Skeletal muscle tissue (tissue), 4 donors: Measurements from ENCODE around the gene WAC. TPM values are rescaled to one million over a fixed set of nuclear protein-coding genes. Genes with fewer than 3 reads are reported as not detected.
"Not testable (repeated sequence)": the region's sequence is repeated elsewhere in the genome, so short reads cannot be mapped to it uniquely, and the experiment has no call there.

Experiments used
- H3K27ac ChIP-seq: one replicate; pipeline ENCODE4 v1.7.0; 2013; ENCODE audit warnings: mild to moderate bottlenecking, low read depth, low read length, inconsistent platforms
- H3K27me3 ChIP-seq, 3 donors: one replicate each; pipeline ENCODE4 v1.7.0; 2013; ENCODE audit warnings: low read length in 3 of 3; ENCODE audit not compliant: control insufficient read depth in 3 of 3, insufficient read depth in 3 of 3
- H3K36me3 ChIP-seq, 3 donors: one replicate each; pipeline ENCODE4 v1.7.0; 2013; ENCODE audit warnings: low read length in 3 of 3; ENCODE audit not compliant: control insufficient read depth in 3 of 3, insufficient read depth in 3 of 3
- H3K4me1 ChIP-seq, 3 donors: one replicate each; pipeline ENCODE4 v1.7.0; 2013; ENCODE audit warnings: low read length in 3 of 3, mild to moderate bottlenecking in 3 of 3; ENCODE audit not compliant: control insufficient read depth in 3 of 3, insufficient read depth in 3 of 3
- H3K4me3 ChIP-seq, 3 donors: one replicate each; pipeline ENCODE4 v1.7.0; 2013; ENCODE audit warnings: low read length in 3 of 3
- H3K9ac ChIP-seq, 3 donors: one replicate each; pipeline ENCODE4 v1.7.0; 2013; ENCODE audit warnings: low read length in 3 of 3, mild to moderate bottlenecking in 3 of 3, moderate library complexity in 2 of 3, low read depth in 1 of 3
- H3K9me3 ChIP-seq, 3 donors: one replicate each; pipeline ENCODE4 v1.7.0; 2013; ENCODE audit warnings: low read length in 3 of 3; ENCODE audit not compliant: control insufficient read depth in 3 of 3
- total RNA-seq: library from RNA; depleted of rRNA; stranded (reverse); fragments of >200 nt; gene quantifications from one replicate; pipeline ENCODE4 v1.2.3, GENCODE V29; 2014
- donor health status: Osteomylitis.

WAC gene
- total RNA-seq, 1 donor from 2014 or later, result 78.3 TPM

GRCh38 chr10:28497313-28498126 lies 35.4 kb upstream of the WAC start:
- Histone ChIP-seq H3K27ac (no peak overlapping the region), H3K4me1 (no peaks in the 10 kb centered on the region), H3K9ac (no peak overlapping the region), H3K4me3 (no peak overlapping the region), H3K27me3 (no peaks in the 10 kb centered on the region), H3K36me3 (no peaks in the 10 kb centered on the region), H3K9me3 (no peaks in the 10 kb centered on the region)

GRCh38 chr10:28500203-28500602 lies 32.7 kb upstream of the WAC start:
- H3K4me1 ChIP-seq, H3K4me3 ChIP-seq, H3K9ac ChIP-seq, H3K27ac ChIP-seq, H3K9me3 ChIP-seq, H3K36me3 ChIP-seq, H3K27me3 ChIP-seq: not testable (repeated sequence)

DNA sequence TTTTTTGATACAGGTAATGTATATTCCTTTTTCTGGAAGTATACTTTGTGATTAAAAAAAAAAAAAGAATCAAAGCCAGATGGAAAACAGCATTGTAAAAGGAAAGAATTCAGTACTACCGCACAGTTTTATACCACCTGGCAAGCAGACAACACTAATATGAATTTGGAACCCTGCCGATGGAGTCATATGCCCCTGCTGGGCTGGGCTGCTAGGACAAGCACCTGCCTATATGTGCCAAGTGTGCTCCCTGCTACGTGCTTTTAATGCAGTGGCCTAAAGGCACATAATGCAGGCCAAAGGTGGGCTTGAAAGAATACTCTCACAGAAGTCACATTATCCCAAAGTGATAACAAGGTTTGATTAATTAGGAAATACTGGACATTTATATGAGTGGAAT lies 29.8 kb upstream of the WAC start:
- H3K27me3 ChIP-seq, result no peaks in the 10 kb centered on the region
- H3K27ac ChIP-seq, result no peak overlapping the region
- H3K4me3 ChIP-seq, result no peak overlapping the region
- H3K9ac ChIP-seq, result no peak overlapping the region
- peaks cover 0 to 4% (median 0%) of the 10 kb centered on the region in 3 donors for H3K4me1 ChIP-seq
- H3K36me3 ChIP-seq, result no peaks in the 10 kb centered on the region
- H3K9me3 ChIP-seq, result no peaks in the 10 kb centered on the region

DNA sequence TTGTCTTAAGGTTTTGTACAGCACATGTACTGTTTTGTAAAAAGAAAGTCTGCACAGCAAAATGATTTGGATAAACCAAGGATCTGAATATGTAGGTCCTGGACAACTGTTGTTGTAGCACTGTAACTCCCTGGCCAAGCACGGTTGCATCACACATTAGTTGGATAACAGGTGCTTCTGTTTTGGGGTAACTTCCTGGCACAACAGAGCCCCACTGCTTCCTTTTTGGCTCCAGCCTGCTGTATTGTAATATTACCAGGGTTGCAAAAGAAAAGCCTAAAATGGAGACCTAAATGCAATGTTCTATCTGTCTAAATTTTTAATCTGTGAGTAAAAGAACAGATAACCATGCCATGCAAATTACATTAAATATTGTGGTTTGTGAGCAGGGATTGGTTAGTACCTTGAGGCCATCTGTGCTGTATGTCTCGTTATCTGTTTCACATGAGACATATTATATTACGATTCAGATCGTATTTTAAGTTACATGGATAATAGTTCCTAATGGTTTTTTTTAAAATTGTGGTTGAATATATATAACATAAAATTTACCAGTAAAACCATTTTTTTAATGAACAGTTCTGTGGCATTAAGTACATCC lies 27.5 kb upstream of the WAC start:
- H3K4me3 ChIP-seq, result no peak overlapping the region
- no peak overlapping the region for H3K9ac ChIP-seq
- H3K36me3 ChIP-seq, result no peaks in the 10 kb centered on the region
- no peaks in the 10 kb centered on the region for H3K9me3 ChIP-seq
- H3K4me1 ChIP-seq, result peaks cover 0 to 4% (median 0%) of the 10 kb centered on the region in 3 donors
- H3K27ac ChIP-seq, result no peak overlapping the region
- no peaks in the 10 kb centered on the region for H3K27me3 ChIP-seq

DNA sequence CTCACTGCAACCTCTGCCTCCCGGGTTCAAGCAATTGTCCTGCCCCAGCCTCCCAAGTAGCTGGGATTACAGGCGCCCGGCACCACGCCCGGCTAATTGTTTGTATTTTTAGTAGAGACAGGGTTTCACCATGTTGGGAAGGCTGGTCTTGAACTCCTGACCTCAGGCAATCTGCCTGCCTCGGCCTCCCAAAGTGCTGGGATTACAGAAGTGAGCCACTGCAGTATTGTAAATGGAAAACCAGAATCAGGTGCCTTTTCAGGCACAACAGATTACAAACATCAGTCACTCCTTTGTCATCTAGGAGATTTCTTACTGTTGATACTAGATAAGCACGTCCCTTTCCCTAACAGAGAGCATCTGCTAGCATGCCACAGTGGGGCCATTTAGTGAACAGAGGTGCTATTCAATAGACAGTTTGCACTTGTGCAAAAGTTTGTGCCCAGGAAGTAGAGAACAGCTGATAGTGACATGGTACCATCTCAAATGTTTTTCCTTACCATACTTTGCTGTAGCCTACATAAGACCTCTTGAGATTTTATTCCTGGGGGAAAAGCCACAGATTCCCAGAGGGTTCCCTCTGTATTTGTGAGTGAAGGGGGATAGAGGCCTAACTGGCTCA lies 24.5 kb upstream of the WAC start:
- no peak overlapping the region for H3K27ac ChIP-seq
- H3K9ac ChIP-seq, result no peak overlapping the region
- no peak overlapping the region for H3K4me3 ChIP-seq
- no peaks in the 10 kb centered on the region for H3K4me1 ChIP-seq
- H3K27me3 ChIP-seq, result no peaks in the 10 kb centered on the region
- H3K36me3 ChIP-seq, result no peaks in the 10 kb centered on the region
- H3K9me3 ChIP-seq, result no peaks in the 10 kb centered on the region

DNA sequence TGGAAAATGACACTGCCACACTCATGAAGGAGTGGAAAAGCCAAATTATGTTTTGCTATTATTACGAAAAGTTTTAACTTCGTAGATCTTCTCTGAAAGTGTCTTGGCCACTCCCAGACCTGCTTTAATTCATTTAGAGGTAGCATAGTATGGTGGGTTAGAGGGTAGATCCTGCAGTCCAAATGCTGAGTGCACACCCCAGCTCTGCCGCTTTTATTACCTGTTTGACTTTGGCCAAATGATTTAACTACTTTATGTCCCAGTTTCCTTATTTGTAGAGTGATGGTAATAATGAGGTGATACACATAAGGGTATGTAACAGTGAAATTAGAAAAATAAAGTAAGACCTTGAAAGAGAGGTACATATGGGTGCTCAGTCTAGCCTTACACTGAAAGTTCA lies 23.6 kb upstream of the WAC start:
- Histone ChIP-seq H3K4me3 (no peak overlapping the region), H3K4me1 (no peaks in the 10 kb centered on the region), H3K36me3 (no peaks in the 10 kb centered on the region), H3K27ac (no peak overlapping the region), H3K27me3 (no peaks in the 10 kb centered on the region), H3K9me3 (no peaks in the 10 kb centered on the region), H3K9ac (no peak overlapping the region)

DNA sequence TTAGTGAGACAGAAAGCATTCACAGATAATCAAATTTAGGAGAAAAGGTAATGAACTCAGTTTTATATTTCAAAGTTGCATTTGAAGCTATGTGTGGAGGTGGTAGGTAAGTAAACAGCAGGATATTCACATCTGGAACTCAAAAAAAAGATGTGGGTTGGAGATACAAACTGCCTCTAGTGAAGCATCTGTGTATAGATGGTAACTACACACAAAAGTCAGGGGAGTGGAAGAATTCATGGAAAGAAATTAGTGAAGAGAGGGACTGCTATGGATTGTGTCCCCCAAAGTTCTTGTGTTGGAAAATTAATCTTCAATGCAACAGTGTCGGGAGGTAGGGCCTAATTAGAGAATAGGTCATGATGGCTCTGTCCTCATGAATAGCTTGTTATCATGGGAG lies 18.3 kb upstream of the WAC start:
- no peak overlapping the region for H3K27ac ChIP-seq
- no peaks in the 10 kb centered on the region for H3K9me3 ChIP-seq
- no peaks in the 10 kb centered on the region for H3K36me3 ChIP-seq
- H3K9ac ChIP-seq, result no peak overlapping the region
- H3K4me1 ChIP-seq, result no peaks in the 10 kb centered on the region
- H3K4me3 ChIP-seq, result no peak overlapping the region
- no peaks in the 10 kb centered on the region for H3K27me3 ChIP-seq

DNA sequence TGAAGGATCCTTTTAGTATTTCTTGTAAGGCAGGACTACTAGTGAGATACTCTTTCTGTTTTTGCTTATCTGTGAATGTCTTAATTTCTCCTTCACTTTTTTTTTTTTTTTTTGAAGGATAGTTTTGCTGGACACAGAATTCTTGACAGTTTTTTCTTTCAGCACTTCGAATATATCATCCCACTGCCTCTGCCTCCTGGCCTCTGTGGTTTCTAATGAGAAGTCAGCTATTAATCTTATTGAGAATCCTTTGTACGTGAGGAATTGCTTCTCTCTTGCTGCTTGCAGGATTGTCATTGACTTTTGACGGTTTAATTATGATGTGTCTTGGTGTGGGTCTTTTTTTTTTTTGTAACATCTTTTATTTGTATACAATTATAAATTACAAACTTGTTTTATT lies 12.6 kb upstream of the WAC start:
- H3K9me3 ChIP-seq, result peaks cover 0 to 3% (median 0%) of the 10 kb centered on the region in 3 donors
- no peaks in the 10 kb centered on the region for H3K4me1 ChIP-seq
- H3K27ac ChIP-seq, result no peak overlapping the region
- H3K9ac ChIP-seq, result no peak overlapping the region
- no peak overlapping the region for H3K4me3 ChIP-seq
- H3K27me3 ChIP-seq, result no peaks in the 10 kb centered on the region
- H3K36me3 ChIP-seq, result peaks cover 10 to 14% (median 12%) of the 10 kb centered on the region in 3 donors

GRCh38 chr10:28520828-28521227 lies 12.1 kb upstream of the WAC start:
- not testable (repeated sequence) for H3K27me3 ChIP-seq, H3K27ac ChIP-seq, H3K9me3 ChIP-seq, H3K9ac ChIP-seq, H3K4me1 ChIP-seq, H3K4me3 ChIP-seq
- H3K36me3 ChIP-seq, result peaks cover 10 to 16% (median 14%) of the 10 kb centered on the region in 3 donors

GRCh38 chr10:28521961-28522360 lies 11.0 kb upstream of the WAC start:
- H3K9ac ChIP-seq, H3K27ac ChIP-seq, H3K4me1 ChIP-seq, H3K9me3 ChIP-seq, H3K4me3 ChIP-seq, H3K27me3 ChIP-seq: not testable (repeated sequence)
- peaks cover 10 to 17% (median 14%) of the 10 kb centered on the region in 3 donors for H3K36me3 ChIP-seq
